Endothelial cell of umbilical vein (primary cell): ENCODE measurements around the gene CBLB.

Experiments
- EZH2 ChIP-seq: IDR thresholded peaks from 2 replicates; pipeline ENCODE4 v1.6.1; 2012; ENCODE audit warnings: borderline replicate concordance, low read depth, mild to moderate bottlenecking, moderate library complexity, low read length, inconsistent platforms; ENCODE audit not compliant: severe bottlenecking
- GATA2 ChIP-seq: IDR thresholded peaks from 2 replicates; pipeline ENCODE4 v1.7.0; 2011; ENCODE audit warnings: low read depth, mild to moderate bottlenecking, moderate library complexity, mixed read lengths, low read length; ENCODE audit not compliant: insufficient read length, insufficient read depth
- JUN ChIP-seq: IDR thresholded peaks from 2 replicates; pipeline ENCODE4 v1.6.1; 2011; ENCODE audit warnings: borderline replicate concordance, low read depth; ENCODE audit not compliant: insufficient read length, insufficient read depth
- MYC ChIP-seq: IDR thresholded peaks from one replicate; pipeline ENCODE4 v1.6.1; 2011; ENCODE audit warnings: mild to moderate bottlenecking, low read depth, low read length
- POLR2A ChIP-seq: IDR thresholded peaks from 2 replicates; pipeline ENCODE4 v1.6.1; 2012; ENCODE audit warnings: low read depth, mild to moderate bottlenecking, control low read depth, low read length
- POLR2AphosphoS5 ChIP-seq: IDR thresholded peaks from 2 replicates; pipeline ENCODE4 v1.6.1; 2012; ENCODE audit warnings: low read depth, mild to moderate bottlenecking, control low read depth, low read length, moderate library complexity; ENCODE audit not compliant: insufficient read depth
- TF ChIP-seq, protein P1 (sequence below), 2 donors: IDR thresholded peaks; 1 replicate in 1 of 2; 2 replicates in 1 of 2; pipeline ENCODE4 v1.5.1; 2011; ENCODE audit warnings: low read length in 2 of 2, mild to moderate bottlenecking in 2 of 2, moderate library complexity in 2 of 2, control low read depth in 1 of 2, inconsistent platforms in 1 of 2, low read depth in 1 of 2; ENCODE audit not compliant: insufficient read depth in 1 of 2; ENCODE audit errors: extremely low read depth in 1 of 2
- TF ChIP-seq, protein P2 (sequence below): IDR thresholded peaks from 2 replicates; pipeline ENCODE4 v1.6.1; 2011; ENCODE audit not compliant: insufficient read depth, insufficient read length

DNA sequence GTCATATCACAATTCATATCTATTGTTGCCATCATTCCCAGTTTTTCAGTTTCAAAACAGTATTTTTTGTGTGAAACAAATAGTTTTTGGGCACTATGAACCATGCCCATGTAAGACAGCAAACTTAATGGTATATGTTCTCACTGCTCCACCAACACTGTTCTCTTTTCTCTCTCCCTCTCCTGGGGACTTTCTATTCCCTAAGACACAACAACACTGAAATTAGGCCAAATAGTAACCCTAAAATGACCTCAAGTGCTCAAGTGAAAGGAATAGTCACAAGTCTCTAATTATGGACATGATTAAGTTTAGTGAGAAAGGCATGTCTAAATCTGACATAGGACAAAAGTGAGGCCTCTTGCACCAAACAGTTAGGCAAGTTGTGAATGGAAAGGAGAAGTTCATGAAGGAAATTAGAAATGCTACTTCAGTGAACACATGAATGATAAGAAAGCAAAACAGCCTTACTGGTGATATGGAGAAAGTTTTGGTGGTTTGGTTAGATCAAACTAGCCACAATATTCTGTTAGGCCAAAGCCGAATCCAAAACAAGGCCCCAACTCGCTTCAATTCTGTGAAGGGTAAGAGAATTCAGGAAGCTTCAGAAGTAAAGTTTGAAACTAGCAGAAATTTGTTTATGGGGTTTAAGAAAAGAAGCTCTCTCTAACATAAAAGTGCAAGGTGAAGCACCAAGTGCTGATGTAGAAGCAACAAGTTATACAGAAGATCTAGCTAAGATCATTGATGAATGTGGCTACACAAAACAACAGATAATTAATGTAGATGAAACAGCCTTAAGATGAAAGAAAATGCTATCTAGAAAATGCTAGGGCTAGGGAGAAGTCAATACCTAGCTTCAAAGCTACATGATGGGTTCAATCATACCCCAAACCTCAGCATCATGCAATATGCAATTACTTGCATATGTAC, 104.2 kb downstream of the CBLB start:
- TF ChIP-seq POLR2AphosphoS5 (no peak), EZH2 (no peak), POLR2A (no peak), MYC (no peak), JUN (no peak), GATA2 (no peak)
- TF ChIP-seq, protein P1, sequence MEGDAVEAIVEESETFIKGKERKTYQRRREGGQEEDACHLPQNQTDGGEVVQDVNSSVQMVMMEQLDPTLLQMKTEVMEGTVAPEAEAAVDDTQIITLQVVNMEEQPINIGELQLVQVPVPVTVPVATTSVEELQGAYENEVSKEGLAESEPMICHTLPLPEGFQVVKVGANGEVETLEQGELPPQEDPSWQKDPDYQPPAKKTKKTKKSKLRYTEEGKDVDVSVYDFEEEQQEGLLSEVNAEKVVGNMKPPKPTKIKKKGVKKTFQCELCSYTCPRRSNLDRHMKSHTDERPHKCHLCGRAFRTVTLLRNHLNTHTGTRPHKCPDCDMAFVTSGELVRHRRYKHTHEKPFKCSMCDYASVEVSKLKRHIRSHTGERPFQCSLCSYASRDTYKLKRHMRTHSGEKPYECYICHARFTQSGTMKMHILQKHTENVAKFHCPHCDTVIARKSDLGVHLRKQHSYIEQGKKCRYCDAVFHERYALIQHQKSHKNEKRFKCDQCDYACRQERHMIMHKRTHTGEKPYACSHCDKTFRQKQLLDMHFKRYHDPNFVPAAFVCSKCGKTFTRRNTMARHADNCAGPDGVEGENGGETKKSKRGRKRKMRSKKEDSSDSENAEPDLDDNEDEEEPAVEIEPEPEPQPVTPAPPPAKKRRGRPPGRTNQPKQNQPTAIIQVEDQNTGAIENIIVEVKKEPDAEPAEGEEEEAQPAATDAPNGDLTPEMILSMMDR (IDR thresholded peaks at IDR 0.05; ENCODE audit: extremely low read depth in 1 of 2, insufficient read depth in 1 of 2, low read depth in 1 of 2, low read length in 2 of 2) = no peak
- TF ChIP-seq, protein P2, sequence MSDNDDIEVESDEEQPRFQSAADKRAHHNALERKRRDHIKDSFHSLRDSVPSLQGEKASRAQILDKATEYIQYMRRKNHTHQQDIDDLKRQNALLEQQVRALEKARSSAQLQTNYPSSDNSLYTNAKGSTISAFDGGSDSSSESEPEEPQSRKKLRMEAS = no peak
